HepG2 (cell line): ENCODE results near the gene MFAP5.

Experiments
- CAMTA2 ChIP-seq: sonication (generic); formaldehyde crosslinking; IDR thresholded peaks from 2 replicates; pipeline ENCODE4 v1.4.0; 2020; ENCODE audit warnings: mild to moderate bottlenecking, missing genetic modification reagents, borderline replicate concordance
- EZH2 ChIP-seq: conservative IDR thresholded peaks from 2 replicates; pipeline ENCODE4 v1.6.1; 2012; ENCODE audit warnings: mild to moderate bottlenecking, low read depth, low read length, moderate library complexity
- GABPA ChIP-seq, 2 experiments: IDR thresholded peaks; 2 replicates each; pipeline ENCODE4 v1.6.1; 2011 to 2016; ENCODE audit warnings: low read depth in 2 of 2, low read length in 1 of 2, missing biosample characterization in 1 of 2, missing genetic modification characterization in 1 of 2
- NFIB ChIP-seq: sonication (generic); formaldehyde crosslinking; IDR thresholded peaks from 2 replicates; pipeline ENCODE4 v1.9.0; 2021; ENCODE audit warnings: missing genetic modification reagents, mild to moderate bottlenecking, borderline replicate concordance
- PBX3 ChIP-seq: sonication (generic); formaldehyde crosslinking; IDR thresholded peaks from 2 replicates; pipeline ENCODE4 v1.8.1; 2023; ENCODE audit warnings: missing genetic modification reagents, inconsistent platforms, borderline replicate concordance
- REST ChIP-seq, 2 experiments: IDR thresholded peaks; 2 replicates each; pipeline ENCODE4 v1.6.1; 2011 to 2012; ENCODE audit warnings: low read length in 2 of 2, borderline replicate concordance in 1 of 2, low read depth in 1 of 2, mild to moderate bottlenecking in 1 of 2, moderate library complexity in 1 of 2
- USF2 ChIP-seq, 2 experiments: sonication (generic) in 1 of 2; formaldehyde crosslinking in 1 of 2; IDR thresholded peaks; 2 replicates each; pipeline versions ENCODE4 v1.5.1 to v1.6.1; 2011 to 2020; ENCODE audit warnings: borderline replicate concordance in 1 of 2, low read depth in 1 of 2, low read length in 1 of 2, mild to moderate bottlenecking in 1 of 2, missing genetic modification reagents in 1 of 2, moderate library complexity in 1 of 2

GRCh38 chr12:8642775-8643174 lies 19.9 kb downstream of the MFAP5 start:
- no peak for TF ChIP-seq REST (IDR thresholded peaks at IDR 0.05; ENCODE audit: borderline replicate concordance in 1 of 2, low read depth in 1 of 2, low read length in 2 of 2)
- TF ChIP-seq PBX3 (CRISPR knock-in tag): no peak
- no peak for TF ChIP-seq NFIB (CRISPR knock-in tag)
- TF ChIP-seq GABPA (IDR thresholded peaks at IDR 0.05; ENCODE audit: low read depth, low read length): no peak
- no peak for TF ChIP-seq GABPA (CRISPR knock-in tag; IDR thresholded peaks at IDR 0.05; ENCODE audit: low read depth)
- TF ChIP-seq USF2 (IDR thresholded peaks at IDR 0.05; ENCODE audit: low read depth, low read length): no peak
- TF ChIP-seq USF2 (CRISPR knock-in tag; IDR thresholded peaks at IDR 0.05; ENCODE audit: borderline replicate concordance): no peak
- no peak for TF ChIP-seq EZH2
- no peak for TF ChIP-seq CAMTA2 (CRISPR knock-in tag)
